KMS-11 (cell line): Measurements from ENCODE around the gene CYP3A5.
"Not testable (repeated sequence)": the region's sequence is repeated elsewhere in the genome, so short reads cannot be mapped to it uniquely, and the experiment has no call there.

Source experiments
- H2AFZ ChIP-seq: fragments of 200-600 bp; sonication (generic); 2 replicates; pipeline ENCODE4 v1.6.1; 2016; ENCODE audit warnings: antibody characterized with exemption, mixed run types, low read depth
- H3K27ac ChIP-seq: fragments of 200-600 bp; sonication (generic); 2 replicates; pipeline ENCODE4 v1.6.1; 2016; ENCODE audit warnings: mild to moderate bottlenecking, mixed run types
- H3K27me3 ChIP-seq: fragments of 200-600 bp; sonication (generic); 2 replicates; pipeline ENCODE4 v1.6.1; 2017; ENCODE audit warnings: mild to moderate bottlenecking, low read depth, mixed run types, moderate library complexity; ENCODE audit not compliant: insufficient read depth
- H3K36me3 ChIP-seq: fragments of 200-600 bp; sonication (generic); 2 replicates; pipeline ENCODE4 v1.6.1; 2017; ENCODE audit warnings: mild to moderate bottlenecking, mixed run types; ENCODE audit not compliant: insufficient read depth
- H3K4me1 ChIP-seq: fragments of 200-600 bp; sonication (generic); 2 replicates; pipeline ENCODE4 v1.6.1; 2016; ENCODE audit warnings: mild to moderate bottlenecking, low read depth, mixed run types; ENCODE audit not compliant: poor library complexity, severe bottlenecking
- H3K4me2 ChIP-seq: fragments of 200-600 bp; sonication (generic); 2 replicates; pipeline ENCODE4 v1.7.0; 2016; ENCODE audit warnings: mild to moderate bottlenecking, mixed run types
- H3K4me3 ChIP-seq: fragments of 200-600 bp; sonication (generic); IDR thresholded peaks from 2 replicates; pipeline ENCODE4 v1.6.1; 2017; ENCODE audit warnings: low read depth, low read length, mixed read lengths; ENCODE audit not compliant: insufficient read depth
- H3K79me2 ChIP-seq: fragments of 200-600 bp; sonication (generic); 2 replicates; pipeline ENCODE4 v1.6.1; 2016; ENCODE audit warnings: low read depth, mixed run types; ENCODE audit not compliant: insufficient read depth
- H3K9ac ChIP-seq: fragments of 200-600 bp; sonication (generic); 2 replicates; pipeline ENCODE4 v1.6.1; 2016; ENCODE audit warnings: mild to moderate bottlenecking, mixed run types
- H4K20me1 ChIP-seq: fragments of 200-600 bp; sonication (generic); 2 replicates; pipeline ENCODE4 v1.6.1; 2016; ENCODE audit warnings: mild to moderate bottlenecking, mixed run types; ENCODE audit not compliant: insufficient read depth
- CTCF ChIP-seq: fragments of 200-600 bp; sonication (generic); conservative IDR thresholded peaks from 2 replicates; pipeline ENCODE4 v1.6.1; 2017; ENCODE audit warnings: low read depth, mild to moderate bottlenecking, antibody characterized with exemption, low read length, moderate library complexity, mixed read lengths

Gene CYP3A5

GRCh38 chr7:99693427-99694200, 13.8 kb upstream of the CYP3A5 start:
- no peaks in the 10 kb centered on the region for H3K36me3 ChIP-seq

GRCh38 chr7:99693100-99693426, 13.3 kb upstream of the CYP3A5 start:
- no peaks in the 10 kb centered on the region for H3K4me1 ChIP-seq
- no peak for TF ChIP-seq CTCF
- H3K79me2 ChIP-seq, result no peaks in the 10 kb centered on the region
- no peak overlapping the region for H3K4me3 ChIP-seq
- H3K9ac ChIP-seq, result no peak overlapping the region
- no peak overlapping the region for H3K4me2 ChIP-seq
- H3K36me3 ChIP-seq, result no peaks in the 10 kb centered on the region
- H4K20me1 ChIP-seq, result no peaks in the 10 kb centered on the region
- no peak overlapping the region for H2AFZ ChIP-seq
- no peak overlapping the region for H3K27ac ChIP-seq
- no peaks in the 10 kb centered on the region for H3K27me3 ChIP-seq

More at GRCh38 chr7:99693427-99694200, 13.8 kb upstream of the CYP3A5 start:
- Histone ChIP-seq H3K4me3 (no peak overlapping the region), H3K27ac (no peak overlapping the region), H3K27me3 (no peaks in the 10 kb centered on the region), H4K20me1 (no peaks in the 10 kb centered on the region), H2AFZ (no peak overlapping the region), H3K79me2 (no peaks in the 10 kb centered on the region), H3K4me1 (no peaks in the 10 kb centered on the region), H3K4me2 (no peak overlapping the region), H3K9ac (no peak overlapping the region)
- no peak for TF ChIP-seq CTCF

- not testable (repeated sequence) for H3K27ac ChIP-seq
These were observed 12.8 kb upstream of the CYP3A5 start for GRCh38 chr7:99692563-99692962.

GRCh38 chr7:99691658-99692057, 11.9 kb upstream of the CYP3A5 start:
- not testable (repeated sequence) for H4K20me1 ChIP-seq, H3K27me3 ChIP-seq, H3K79me2 ChIP-seq, H3K36me3 ChIP-seq, H3K4me1 ChIP-seq, H3K9ac ChIP-seq, H3K4me2 ChIP-seq, H3K27ac ChIP-seq, H2AFZ ChIP-seq, H3K4me3 ChIP-seq

More at GRCh38 chr7:99692563-99692962, 12.8 kb upstream of the CYP3A5 start:
- not testable (repeated sequence) for H3K4me2 ChIP-seq, H3K9ac ChIP-seq, H3K27me3 ChIP-seq, H3K4me3 ChIP-seq, H3K79me2 ChIP-seq, H3K36me3 ChIP-seq, H4K20me1 ChIP-seq, H3K4me1 ChIP-seq, H2AFZ ChIP-seq

GRCh38 chr7:99690918-99691317, 11.1 kb upstream of the CYP3A5 start:
- not testable (repeated sequence) for H3K79me2 ChIP-seq, H3K27ac ChIP-seq

GRCh38 chr7:99685871-99686608, 6.2 kb upstream of the CYP3A5 start:
- not testable (repeated sequence) for H3K36me3 ChIP-seq, H3K9ac ChIP-seq, H3K27ac ChIP-seq, H2AFZ ChIP-seq, H3K4me1 ChIP-seq, H4K20me1 ChIP-seq, H3K27me3 ChIP-seq, H3K4me3 ChIP-seq, H3K4me2 ChIP-seq, H3K79me2 ChIP-seq

More at GRCh38 chr7:99690918-99691317, 11.1 kb upstream of the CYP3A5 start:
- H3K36me3 ChIP-seq, H3K9ac ChIP-seq, H4K20me1 ChIP-seq, H3K4me2 ChIP-seq, H3K27me3 ChIP-seq, H2AFZ ChIP-seq, H3K4me3 ChIP-seq, H3K4me1 ChIP-seq: not testable (repeated sequence)
